ENCODE measurements around the gene SUPT20H. TPM values are rescaled to one million over a fixed set of nuclear protein-coding genes. Genes with fewer than 3 reads are reported as not detected.

SUPT20H gene
- total RNA-seq, 1 experiment from 2014 or later, result 42.9 TPM

DNA sequence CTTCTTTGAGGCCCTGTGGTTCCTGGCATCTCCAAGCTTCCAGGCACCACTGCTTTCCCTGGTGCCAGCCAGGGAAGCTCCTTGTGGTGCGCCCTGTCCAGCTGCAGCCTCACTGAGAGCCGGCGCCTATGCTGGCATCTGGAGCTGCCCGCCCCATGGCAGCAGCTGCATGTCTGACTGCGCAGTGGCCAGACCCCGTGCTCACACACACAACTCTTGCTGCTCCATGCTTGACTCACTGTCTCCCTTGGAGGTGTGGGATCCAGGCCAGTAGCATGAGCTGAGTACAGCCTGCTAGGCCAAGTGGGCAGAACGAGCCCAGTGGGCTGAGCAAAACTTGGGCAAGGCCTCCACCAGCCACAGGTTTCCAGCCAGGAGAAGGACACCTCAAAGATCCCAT lies 11.5 kb upstream of the SUPT20H start:
- Histone ChIP-seq H3K36me3 (ENCODE audit: control insufficient read depth in 1 of 2, insufficient read depth in 2 of 2, low read length in 2 of 2) (no peaks in the 10 kb centered on the region), H3K27ac (ENCODE audit: low read depth, low read length) (no peak overlapping the region), H3K79me2 (ENCODE audit: insufficient read depth, low read length) (no peaks in the 10 kb centered on the region), H3K9ac (ENCODE audit: low read length) (no peak overlapping the region), H3K4me1 (ENCODE audit: control insufficient read depth in 1 of 2, insufficient read depth in 2 of 2, low read length in 2 of 2) (no peaks in the 10 kb centered on the region), H4K20me1 (ENCODE audit: insufficient read depth) (no peaks in the 10 kb centered on the region), H3K4me2 (ENCODE audit: low read length) (no peak overlapping the region), H2AFZ (ENCODE audit: low read depth, low read length, poor library complexity, severe bottlenecking) (no peak overlapping the region), H3K4me3 (replicated peaks in 1 of 2; ENCODE audit: low read depth in 1 of 2, low read length in 2 of 2) (no peak overlapping the region), H3K9me3 (ENCODE audit: control insufficient read depth in 1 of 2, insufficient read depth in 1 of 2, low read depth in 1 of 2, low read length in 2 of 2) (no peaks in the 10 kb centered on the region), H3K27me3 (ENCODE audit: insufficient read depth, low read length) (no peaks in the 10 kb centered on the region), H3K9me2 (ENCODE audit: insufficient read depth) (no peaks in the 10 kb centered on the region)
- CTCF ChIA-PET, result interaction anchor here (1.0 to 1.9 kb wide), 2 partner anchors 220 to 788 kb away, joined by 3 to 10 read pairs; no protein-coding TSS in a partner anchor
- RAD21 ChIA-PET (ENCODE audit: low non-redundant PET in 1 of 2, low total read pairs in 2 of 2, uncharacterized antibody in 2 of 2, unreplicated experiment in 2 of 2), result no interaction called here
- ATAC-seq (no peak), DNase-seq (ENCODE audit: low read depth, low spot score) (no peak)
- POLR2A ChIA-PET, result no interaction called here
- TF ChIP-seq CBX3 (IDR thresholded peaks at IDR 0.05; ENCODE audit: low read depth), result no peak
- TF ChIP-seq, protein P1, sequence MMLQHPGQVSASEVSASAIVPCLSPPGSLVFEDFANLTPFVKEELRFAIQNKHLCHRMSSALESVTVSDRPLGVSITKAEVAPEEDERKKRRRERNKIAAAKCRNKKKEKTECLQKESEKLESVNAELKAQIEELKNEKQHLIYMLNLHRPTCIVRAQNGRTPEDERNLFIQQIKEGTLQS (IDR thresholded peaks at IDR 0.05), result no peak
- TF ChIP-seq, protein P2, sequence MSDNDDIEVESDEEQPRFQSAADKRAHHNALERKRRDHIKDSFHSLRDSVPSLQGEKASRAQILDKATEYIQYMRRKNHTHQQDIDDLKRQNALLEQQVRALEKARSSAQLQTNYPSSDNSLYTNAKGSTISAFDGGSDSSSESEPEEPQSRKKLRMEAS (IDR thresholded peaks at IDR 0.05), result no peak
- no TSS peak for BruUV-seq (replicated peaks)
- intact Hi-C loops (cut with micrococcal nuclease), result loop anchor here (10.0 kb wide), 1 partner anchor 1274 kb away; the partner anchor contains the start of gene UFM1

DNA sequence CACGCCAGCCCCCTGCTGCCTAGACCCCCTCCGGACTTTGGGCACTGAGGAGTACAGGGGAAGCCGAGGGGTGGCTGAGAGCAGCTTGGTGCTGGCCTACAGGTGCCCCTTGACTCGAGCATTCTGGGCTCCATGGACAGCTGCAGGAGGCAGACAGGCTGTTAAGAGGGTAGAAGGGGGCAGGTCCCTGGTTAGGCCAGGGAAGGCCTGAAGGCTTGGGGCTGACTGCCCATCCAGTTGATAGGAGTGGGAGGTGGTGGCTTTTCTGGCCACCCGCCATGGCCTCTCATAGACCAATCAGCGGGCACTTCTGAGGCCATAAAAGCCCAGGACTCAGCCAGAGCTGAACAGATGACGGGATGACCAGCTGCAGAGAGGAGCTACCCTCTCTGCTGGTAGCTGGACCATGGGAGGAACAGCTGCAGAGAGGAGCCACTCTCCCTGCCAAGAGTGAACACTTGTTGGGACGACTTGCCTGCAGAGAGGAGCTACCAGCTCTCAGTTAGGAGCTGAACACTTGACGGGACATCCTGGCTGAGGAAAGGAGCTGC lies 10.7 kb upstream of the SUPT20H start:
- BruUV-seq (replicated peaks), result no TSS peak

More for the DNA sequence above, 10.7 kb upstream of the SUPT20H start:
- Histone ChIP-seq H3K9ac (ENCODE audit: low read length) (no peak overlapping the region), H3K79me2 (ENCODE audit: insufficient read depth, low read length) (no peaks in the 10 kb centered on the region), H3K4me1 (ENCODE audit: control insufficient read depth in 1 of 2, insufficient read depth in 2 of 2, low read length in 2 of 2) (no peaks in the 10 kb centered on the region), H2AFZ (ENCODE audit: low read depth, low read length, poor library complexity, severe bottlenecking) (no peak overlapping the region), H3K27ac (ENCODE audit: low read depth, low read length) (no peak overlapping the region), H3K4me3 (replicated peaks in 1 of 2; ENCODE audit: low read depth in 1 of 2, low read length in 2 of 2) (no peak overlapping the region), H3K9me3 (ENCODE audit: control insufficient read depth in 1 of 2, insufficient read depth in 1 of 2, low read depth in 1 of 2, low read length in 2 of 2) (no peaks in the 10 kb centered on the region), H3K9me2 (ENCODE audit: insufficient read depth) (no peaks in the 10 kb centered on the region), H3K36me3 (ENCODE audit: control insufficient read depth in 1 of 2, insufficient read depth in 2 of 2, low read length in 2 of 2) (no peaks in the 10 kb centered on the region), H4K20me1 (ENCODE audit: insufficient read depth) (no peaks in the 10 kb centered on the region), H3K4me2 (ENCODE audit: low read length) (no peak overlapping the region), H3K27me3 (ENCODE audit: insufficient read depth, low read length) (no peaks in the 10 kb centered on the region)
- POLR2A ChIA-PET, result no interaction called here
- TF ChIP-seq ELF1 (IDR thresholded peaks at IDR 0.05; ENCODE audit: borderline replicate concordance, low read depth), result no peak
- no peak for TF ChIP-seq POLR2AphosphoS5 (IDR thresholded peaks at IDR 0.05; ENCODE audit: low read depth, low read length)
- TF ChIP-seq, protein P2 (IDR thresholded peaks at IDR 0.05), result no peak
- no peak for TF ChIP-seq SP1 (IDR thresholded peaks at IDR 0.05; ENCODE audit: low read depth)
- no peak for TF ChIP-seq CBX3 (IDR thresholded peaks at IDR 0.05; ENCODE audit: low read depth)
- no peak for TF ChIP-seq ZFX (IDR thresholded peaks at IDR 0.05)
- no peak for TF ChIP-seq ZNF274 (IDR thresholded peaks at IDR 0.05; ENCODE audit: low read depth, low read length)
- TF ChIP-seq TCF7L2 (IDR thresholded peaks at IDR 0.05; ENCODE audit: borderline replicate concordance, extremely low read depth, insufficient read depth, insufficient read length), result no peak
- no peak for TF ChIP-seq EGR1 (IDR thresholded peaks at IDR 0.05; ENCODE audit: low read depth)
- TF ChIP-seq, protein P1 (IDR thresholded peaks at IDR 0.05), result no peak
- no peak for TF ChIP-seq RAD21 (IDR thresholded peaks at IDR 0.05; ENCODE audit: low read depth)
- no peak for TF ChIP-seq SIN3A (IDR thresholded peaks at IDR 0.05; ENCODE audit: low read depth)
- no peak for TF ChIP-seq POLR2A (IDR thresholded peaks at IDR 0.05; ENCODE audit: borderline replicate concordance, extremely low read depth, insufficient read depth, insufficient read length)
- no peak for TF ChIP-seq SRF (IDR thresholded peaks at IDR 0.05; ENCODE audit: low read depth)
- TF ChIP-seq EZH2 (IDR thresholded peaks at IDR 0.05), result no peak
- TF ChIP-seq CEBPB (IDR thresholded peaks at IDR 0.05; ENCODE audit: low read depth), result no peak
- no peak for TF ChIP-seq EZH2phosphoT487 (IDR thresholded peaks at IDR 0.05; ENCODE audit: borderline replicate concordance)
- TF ChIP-seq, protein P3, sequence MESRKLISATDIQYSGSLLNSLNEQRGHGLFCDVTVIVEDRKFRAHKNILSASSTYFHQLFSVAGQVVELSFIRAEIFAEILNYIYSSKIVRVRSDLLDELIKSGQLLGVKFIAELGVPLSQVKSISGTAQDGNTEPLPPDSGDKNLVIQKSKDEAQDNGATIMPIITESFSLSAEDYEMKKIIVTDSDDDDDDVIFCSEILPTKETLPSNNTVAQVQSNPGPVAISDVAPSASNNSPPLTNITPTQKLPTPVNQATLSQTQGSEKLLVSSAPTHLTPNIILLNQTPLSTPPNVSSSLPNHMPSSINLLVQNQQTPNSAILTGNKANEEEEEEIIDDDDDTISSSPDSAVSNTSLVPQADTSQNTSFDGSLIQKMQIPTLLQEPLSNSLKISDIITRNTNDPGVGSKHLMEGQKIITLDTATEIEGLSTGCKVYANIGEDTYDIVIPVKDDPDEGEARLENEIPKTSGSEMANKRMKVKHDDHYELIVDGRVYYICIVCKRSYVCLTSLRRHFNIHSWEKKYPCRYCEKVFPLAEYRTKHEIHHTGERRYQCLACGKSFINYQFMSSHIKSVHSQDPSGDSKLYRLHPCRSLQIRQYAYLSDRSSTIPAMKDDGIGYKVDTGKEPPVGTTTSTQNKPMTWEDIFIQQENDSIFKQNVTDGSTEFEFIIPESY (IDR thresholded peaks at IDR 0.05; ENCODE audit: extremely low read depth, insufficient replicate concordance, low read length), result no peak
- no peak for DNase-seq (ENCODE audit: low read depth, low spot score)
- CTCF ChIA-PET, result interaction anchor here (1.0 to 1.9 kb wide), 2 partner anchors 219 to 787 kb away, joined by 3 to 10 read pairs; no protein-coding TSS in a partner anchor
- no peak for ATAC-seq
- intact Hi-C loops (cut with micrococcal nuclease), result loop anchor here (10.0 kb wide), 1 partner anchor 1275 kb away; the partner anchor contains the start of gene UFM1
- RAD21 ChIA-PET (ENCODE audit: low non-redundant PET in 1 of 2, low total read pairs in 2 of 2, uncharacterized antibody in 2 of 2, unreplicated experiment in 2 of 2), result no interaction called here
